Left ventricle myocardium inferior (tissue), 1 donor: ENCODE results near the gene NAALADL2. TPM values are rescaled to one million over a fixed set of nuclear protein-coding genes. Genes with fewer than 3 reads are reported as not detected.
"Not testable (repeated sequence)": the region's sequence is repeated elsewhere in the genome, so short reads cannot be mapped to it uniquely, and the experiment has no call there.

Experiments
- DNase-seq: peaks from one replicate; pipeline ENCODE4 v3.0.0-alpha.2; 2020
- H3K27ac ChIP-seq: fragments of 200-600 bp; replicated peaks from 2 replicates; pipeline ENCODE4 v1.8.0; 2021
- H3K27me3 ChIP-seq: fragments of 200-600 bp; 2 replicates; pipeline ENCODE4 v1.8.0; 2021; ENCODE audit warnings: low read depth
- H3K36me3 ChIP-seq: fragments of 200-600 bp; 2 replicates; pipeline ENCODE4 v1.8.0; 2021
- H3K4me1 ChIP-seq: fragments of 200-600 bp; 2 replicates; pipeline ENCODE4 v1.8.0; 2021
- H3K4me3 ChIP-seq: fragments of 200-600 bp; 2 replicates; pipeline ENCODE4 v1.8.0; 2021; ENCODE audit warnings: mild to moderate bottlenecking, moderate library complexity
- H3K9me3 ChIP-seq: fragments of 200-600 bp; replicated peaks from 2 replicates; pipeline ENCODE4 v1.8.0; 2021
- CTCF ChIP-seq: fragments of 200-600 bp; IDR thresholded peaks from 2 replicates; pipeline ENCODE4 v1.8.0; 2021; ENCODE audit warnings: antibody characterized with exemption, mild to moderate bottlenecking, borderline replicate concordance
- intact Hi-C: fragments of 100-400 bp; cut with micrococcal nuclease; formaldehyde crosslinking; loops from one replicate; pipeline ENCODE4 v1.11.0; 2022
- total RNA-seq: library from RNA; stranded (reverse); fragmentation: NEBNext Ultra II Directional; extraction: Animal tissue kit (Norgen Biotek cat#: 25700); gene quantifications from one replicate; pipeline ENCODE4 v1.2.1, GENCODE V29; 2021
- donor health status: DM: no; HTN: yes; CAD: no; lungs with severe emphysema.

NAALADL2 gene
- total RNA-seq, 1 donor from 2014 or later, result 5.8 TPM

DNA sequence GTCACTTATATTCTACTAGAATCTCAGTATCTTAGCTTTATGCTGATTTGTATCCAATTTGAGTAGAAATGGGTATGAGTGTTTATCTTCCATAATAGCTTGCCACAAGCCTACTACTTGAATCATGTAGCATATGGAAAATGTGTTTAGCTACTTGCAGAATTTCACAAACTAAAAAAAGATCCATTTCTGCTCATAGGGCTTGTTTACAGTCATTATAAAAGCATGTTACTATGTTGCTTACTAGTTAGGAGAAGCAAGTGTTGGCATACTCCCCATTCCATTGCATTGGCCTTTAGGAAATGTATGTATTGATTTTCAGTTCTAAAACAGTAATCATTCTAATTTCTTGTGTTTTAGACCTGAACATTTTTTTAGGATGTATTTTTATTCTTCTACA lies 939.2 kb downstream of the NAALADL2 start:
- H3K27me3 ChIP-seq, result no peaks in the 10 kb centered on the region
- H3K36me3 ChIP-seq, result no peaks in the 10 kb centered on the region
- no peak overlapping the region for H3K27ac ChIP-seq
- DNase-seq, result no peak
- no peaks in the 10 kb centered on the region for H3K9me3 ChIP-seq
- no peak for TF ChIP-seq CTCF
- no peaks in the 10 kb centered on the region for H3K4me1 ChIP-seq
- H3K4me3 ChIP-seq, result no peak overlapping the region
- intact Hi-C loops, result no loop called here

DNA sequence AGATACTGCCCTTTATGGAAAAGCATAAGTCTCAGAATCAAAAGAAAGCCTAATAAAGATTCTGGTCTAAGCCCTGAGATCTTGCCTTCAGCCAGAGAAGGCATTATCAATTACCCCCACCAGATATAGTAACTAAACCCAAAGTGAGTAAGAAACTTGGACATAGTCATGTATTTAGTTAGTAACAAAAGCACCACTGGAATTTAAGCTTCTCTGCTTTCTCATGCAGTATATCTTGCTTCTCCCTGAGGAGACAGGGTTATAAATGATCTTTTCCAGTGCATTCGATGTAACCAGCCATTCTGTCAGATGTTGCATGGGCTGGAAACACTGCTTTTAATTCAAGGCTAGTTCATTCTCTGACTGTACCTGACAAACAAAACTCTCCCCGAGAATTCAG lies 946.7 kb downstream of the NAALADL2 start:
- H3K4me3 ChIP-seq, result no peak overlapping the region

GRCh38 chr3:175807175-175807574 lies 948.0 kb downstream of the NAALADL2 start:
- no peaks in the 10 kb centered on the region for H3K36me3 ChIP-seq
- no peak overlapping the region for H3K4me3 ChIP-seq
- no peaks in the 10 kb centered on the region for H3K4me1 ChIP-seq
- TF ChIP-seq CTCF, result no peak
- H3K27ac ChIP-seq, result no peak overlapping the region
- H3K9me3 ChIP-seq, result no peaks in the 10 kb centered on the region
- no peak for DNase-seq
- intact Hi-C loops, result no loop called here
- H3K27me3 ChIP-seq, result no peaks in the 10 kb centered on the region

More for the DNA sequence above, 946.7 kb downstream of the NAALADL2 start:
- no peak for TF ChIP-seq CTCF
- H3K27ac ChIP-seq, result no peak overlapping the region
- H3K36me3 ChIP-seq, result no peaks in the 10 kb centered on the region
- H3K27me3 ChIP-seq, result no peaks in the 10 kb centered on the region
- DNase-seq, result no peak
- intact Hi-C loops, result no loop called here
- H3K9me3 ChIP-seq, result no peaks in the 10 kb centered on the region
- no peaks in the 10 kb centered on the region for H3K4me1 ChIP-seq

DNA sequence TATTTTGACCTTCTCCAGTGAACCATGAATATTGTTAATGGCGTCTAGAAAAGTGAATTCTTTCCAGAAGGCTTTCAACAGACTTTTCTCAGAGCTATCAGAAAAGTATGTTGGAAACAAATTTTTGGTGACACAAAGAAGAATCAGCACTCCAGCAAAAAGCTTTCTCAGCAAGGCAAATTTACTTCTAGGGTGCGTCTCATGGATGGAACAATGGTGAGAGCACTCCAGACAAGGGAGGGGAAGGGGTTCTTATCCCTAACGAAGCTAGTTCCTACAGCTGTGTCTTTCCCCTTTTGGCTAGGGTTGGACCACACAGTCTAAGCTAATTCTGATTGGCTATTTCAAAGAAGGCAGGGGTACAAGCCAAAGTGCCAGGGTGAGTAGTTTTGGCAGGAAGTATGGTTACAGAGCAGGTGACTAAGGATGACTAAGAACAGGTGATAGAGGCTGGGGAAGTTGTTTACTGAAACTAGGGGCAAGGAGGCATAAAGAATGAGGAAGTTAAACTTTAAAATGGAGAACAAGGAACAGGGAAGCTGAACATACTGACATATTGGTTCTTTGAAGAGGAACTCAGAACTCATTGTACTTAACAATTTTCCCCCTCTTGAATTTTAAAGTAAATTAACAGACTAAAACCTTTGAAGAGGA lies 959.8 kb downstream of the NAALADL2 start:
- intact Hi-C loops, result no loop called here
- DNase-seq, result no peak
- Histone ChIP-seq H3K4me3 (no peak overlapping the region), H3K27me3 (no peaks in the 10 kb centered on the region), H3K36me3 (no peaks in the 10 kb centered on the region), H3K4me1 (no peaks in the 10 kb centered on the region), H3K27ac (no peak overlapping the region), H3K9me3 (peaks cover 66% of the 10 kb centered on the region)
- TF ChIP-seq CTCF, result no peak

DNA sequence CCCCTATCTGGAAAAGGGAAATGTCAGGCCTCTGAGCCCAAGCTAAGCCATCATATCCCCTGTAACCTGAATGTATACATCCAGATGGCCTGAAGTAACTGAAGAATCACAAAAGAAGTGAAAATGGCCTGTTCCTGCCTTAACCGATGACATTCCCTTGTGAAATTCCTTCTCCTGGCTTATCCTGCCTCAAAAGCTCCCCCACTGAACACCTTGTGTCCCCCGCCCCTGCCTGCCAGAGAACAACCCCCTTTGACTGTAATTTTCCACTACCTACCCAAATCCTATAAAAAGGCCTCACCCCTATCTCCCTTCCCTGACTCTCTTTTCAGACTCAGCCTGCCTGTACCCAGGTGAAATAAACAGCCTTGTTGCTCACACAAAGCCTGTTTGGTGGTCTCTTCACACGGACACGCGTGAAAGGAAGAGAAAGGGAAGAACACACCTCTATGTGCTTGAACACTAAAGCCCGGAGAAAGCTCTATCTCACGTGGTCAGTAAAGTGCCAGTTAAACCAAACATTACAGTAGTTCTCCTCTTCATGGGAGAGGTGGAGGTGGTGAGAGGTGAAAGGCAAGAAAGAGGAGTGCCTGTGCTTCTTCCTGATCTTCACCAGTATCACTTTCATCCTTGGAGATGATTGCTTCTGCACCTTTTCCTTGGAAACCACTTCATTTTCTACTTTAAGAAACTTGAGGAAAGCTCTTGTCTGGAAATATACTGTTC lies 963.8 kb downstream of the NAALADL2 start:
- H3K27me3 ChIP-seq, H3K4me1 ChIP-seq, H3K4me3 ChIP-seq, H3K36me3 ChIP-seq, DNase-seq, H3K27ac ChIP-seq, intact Hi-C loops: not testable (repeated sequence)
- peaks cover 27% of the 10 kb centered on the region for H3K9me3 ChIP-seq

DNA sequence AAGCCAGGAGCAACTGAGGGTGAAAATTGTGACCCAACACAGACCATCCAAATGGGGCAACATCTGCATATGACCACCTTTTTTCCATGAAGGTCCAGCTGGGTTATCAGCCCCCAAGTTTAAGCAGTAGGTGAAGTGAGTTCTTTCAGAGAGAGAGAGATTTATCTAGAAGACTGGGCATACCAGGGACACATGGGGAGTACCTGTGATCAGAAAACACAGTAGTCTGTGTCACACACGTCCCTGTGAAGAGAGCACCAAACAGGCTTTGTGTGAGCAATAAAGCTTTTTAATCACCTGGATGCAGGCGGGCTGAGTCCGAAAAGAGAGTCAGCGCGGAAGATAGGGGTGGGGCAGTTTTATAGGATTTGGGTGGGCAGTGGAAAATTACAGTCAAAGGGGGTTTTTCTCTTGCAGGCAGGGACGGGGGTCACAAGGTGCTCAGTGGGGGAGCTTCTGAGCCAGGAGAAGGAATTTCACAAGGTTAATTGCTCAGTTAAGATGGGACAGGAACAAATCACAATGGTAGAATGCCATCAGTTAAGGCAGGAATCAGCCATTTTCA lies 966.0 kb downstream of the NAALADL2 start:
- intact Hi-C loops, H3K9me3 ChIP-seq, DNase-seq, H3K36me3 ChIP-seq, H3K27ac ChIP-seq, H3K27me3 ChIP-seq, H3K4me1 ChIP-seq, H3K4me3 ChIP-seq: not testable (repeated sequence)
